HTR-8/SVneo (cell line): ENCODE measurements around the gene NTM.

ENCODE experiments used
- DNase-seq: peaks from one replicate; pipeline ENCODE4 v3.0.0; 2011; ENCODE audit warnings: low spot score, mixed read lengths; ENCODE audit not compliant: insufficient read length
- FAIRE-seq: peaks from 2 replicates; lab custom pipeline; 2011; peaks lifted over from hg19 to GRCh38; lab: Jason Lieb, UNC

Gene NTM

GRCh38 chr11:131957201-131957600 is 586.8 kb downstream of the NTM start:
- no peak for FAIRE-seq
- DNase-seq, result no peak

- FAIRE-seq (no peak), DNase-seq (no peak)
Observed at GRCh38 chr11:131957875-131958274, 587.5 kb downstream of the NTM start.

GRCh38 chr11:131962818-131963217 is 592.4 kb downstream of the NTM start:
- DNase-seq (no peak), FAIRE-seq (no peak)

GRCh38 chr11:131964698-131965483 is 594.5 kb downstream of the NTM start:
- FAIRE-seq (no peak), DNase-seq (no peak)

- no peak for FAIRE-seq
- no peak for DNase-seq
Observed at GRCh38 chr11:131965504-131965903, 595.1 kb downstream of the NTM start.

GRCh38 chr11:131966667-131967066 is 596.3 kb downstream of the NTM start:
- FAIRE-seq, result no peak
- no peak for DNase-seq

- no peak for FAIRE-seq
- no peak for DNase-seq
Observed at GRCh38 chr11:131969261-131969660, 598.8 kb downstream of the NTM start.

- no peak for FAIRE-seq
- DNase-seq, result no peak
Observed at GRCh38 chr11:131973061-131973460, 602.6 kb downstream of the NTM start.

GRCh38 chr11:131975619-131976018 is 605.2 kb downstream of the NTM start:
- DNase-seq (no peak), FAIRE-seq (no peak)

GRCh38 chr11:131976021-131976420 is 605.6 kb downstream of the NTM start:
- DNase-seq, result no peak
- FAIRE-seq, result no peak

- DNase-seq (peak; percentile 20), FAIRE-seq (no peak)
Observed at GRCh38 chr11:131977231-131977630, 606.8 kb downstream of the NTM start.

- peak; percentile 41 for DNase-seq
- FAIRE-seq, result no peak
Observed at GRCh38 chr11:131977854-131978253, 607.4 kb downstream of the NTM start.

GRCh38 chr11:131978351-131978750 is 607.9 kb downstream of the NTM start:
- DNase-seq, result no peak
- no peak for FAIRE-seq

GRCh38 chr11:131979364-131979763 is 608.9 kb downstream of the NTM start:
- no peak for DNase-seq
- no peak for FAIRE-seq

- no peak for DNase-seq
- no peak for FAIRE-seq
Observed at GRCh38 chr11:131980199-131980598, 609.8 kb downstream of the NTM start.

- FAIRE-seq (no peak), DNase-seq (no peak)
Observed at GRCh38 chr11:131980888-131981668, 610.7 kb downstream of the NTM start.

- no peak for DNase-seq
- FAIRE-seq, result no peak
Observed at GRCh38 chr11:131982154-131982553, 611.7 kb downstream of the NTM start.

GRCh38 chr11:131985846-131986301 is 615.5 kb downstream of the NTM start:
- FAIRE-seq (no peak), DNase-seq (no peak)

- DNase-seq (no peak), FAIRE-seq (no peak)
Observed at GRCh38 chr11:131987703-131988102, 617.3 kb downstream of the NTM start.

- DNase-seq (no peak), FAIRE-seq (no peak)
Observed at GRCh38 chr11:131991606-131992005, 621.2 kb downstream of the NTM start.

- FAIRE-seq, result no peak
Observed at GRCh38 chr11:131993246-131993645, 622.8 kb downstream of the NTM start.

More at GRCh38 chr11:131993246-131993645, 622.8 kb downstream of the NTM start:
- DNase-seq, result no peak
